ENCODE measurements around the gene JAZF1.
"Not testable (repeated sequence)": the region's sequence is repeated elsewhere in the genome, so short reads cannot be mapped to it uniquely, and the experiment has no call there.

The JAZF1 gene

GRCh38 chr7:27940341-27940740, 240.3 kb downstream of the JAZF1 start:
- no peak for DNase-seq (ENCODE audit: low read depth)

- no peak for DNase-seq (ENCODE audit: low read depth)
Measured at GRCh38 chr7:27939893-27940292, 240.7 kb downstream of the JAZF1 start.

GRCh38 chr7:27936768-27937102, 243.9 kb downstream of the JAZF1 start:
- no peak for DNase-seq (ENCODE audit: low read depth)

- DNase-seq (ENCODE audit: low read depth) = no peak
Measured at GRCh38 chr7:27936047-27936767, 244.4 kb downstream of the JAZF1 start.

- DNase-seq (ENCODE audit: low read depth) = peak; percentile 55
Measured at GRCh38 chr7:27933671-27934565, 246.7 kb downstream of the JAZF1 start.

DNA sequence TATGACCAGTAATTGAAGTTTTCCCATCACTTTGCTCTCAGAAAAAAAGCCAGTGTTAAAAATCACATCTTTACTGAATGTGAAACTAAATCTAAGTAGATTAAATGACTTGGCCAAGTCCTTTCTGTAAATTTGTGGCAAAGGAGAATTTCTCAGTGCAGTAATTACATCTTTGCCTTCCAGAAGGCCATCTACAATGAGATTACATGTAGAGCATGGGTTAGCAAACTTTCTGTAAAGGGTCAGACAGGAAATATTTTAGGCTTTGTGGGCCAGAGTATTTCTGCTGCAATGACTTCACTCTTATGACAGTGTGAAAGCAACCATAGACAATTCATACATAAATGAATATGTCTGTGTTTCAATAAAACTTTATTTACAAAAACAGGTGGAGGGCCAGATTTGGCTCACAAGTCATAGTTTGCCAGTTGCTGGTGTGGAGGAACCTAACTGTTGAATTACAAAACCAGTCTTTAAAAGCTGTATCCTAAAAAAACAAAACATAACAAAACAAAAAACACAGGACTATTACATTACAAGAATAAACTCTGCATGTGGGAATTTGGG, 249.6 kb downstream of the JAZF1 start:
- no peak for DNase-seq (ENCODE audit: low read depth)

GRCh38 chr7:27929127-27929526, 251.5 kb downstream of the JAZF1 start:
- no peak for DNase-seq (ENCODE audit: low read depth)

DNA sequence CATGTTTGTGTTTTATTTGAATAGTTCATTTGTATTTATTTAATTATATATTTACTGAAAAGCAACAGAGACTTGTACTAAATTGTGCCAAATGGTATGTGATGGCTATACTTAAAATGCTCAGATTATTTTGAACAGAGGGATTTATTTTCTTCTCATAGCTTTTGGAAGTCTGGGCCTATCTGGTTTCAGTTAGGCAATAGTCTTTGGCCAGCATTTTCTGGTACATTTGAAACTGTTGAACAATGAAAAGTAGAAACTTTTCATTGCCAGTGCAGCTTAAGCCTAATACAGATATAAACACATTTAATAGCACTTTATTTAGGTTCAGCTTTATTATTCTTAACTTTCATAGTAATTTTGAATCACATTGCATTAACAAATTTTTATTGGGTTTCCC, 252.6 kb downstream of the JAZF1 start:
- DNase-seq (ENCODE audit: low read depth) = no peak

- no peak for DNase-seq (ENCODE audit: low read depth)
Measured at GRCh38 chr7:27925573-27926201, 254.9 kb downstream of the JAZF1 start.

DNA sequence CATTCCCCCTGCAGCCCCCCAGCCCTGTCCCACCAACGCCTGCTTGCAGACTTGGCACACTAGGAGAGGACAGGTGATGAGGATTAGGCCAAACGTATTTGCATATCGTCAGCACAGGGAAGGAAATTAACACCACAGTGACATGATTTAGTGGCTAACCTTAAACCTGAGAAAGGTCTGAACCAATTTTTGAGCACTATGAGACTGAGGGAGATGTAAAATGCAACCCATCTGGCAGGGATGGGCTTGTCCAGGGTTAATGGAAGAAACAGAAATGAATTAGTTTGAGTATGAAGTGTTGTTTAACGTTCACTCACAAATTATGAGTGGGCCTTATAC, 257.0 kb downstream of the JAZF1 start:
- no peak for DNase-seq (ENCODE audit: low read depth)

DNA sequence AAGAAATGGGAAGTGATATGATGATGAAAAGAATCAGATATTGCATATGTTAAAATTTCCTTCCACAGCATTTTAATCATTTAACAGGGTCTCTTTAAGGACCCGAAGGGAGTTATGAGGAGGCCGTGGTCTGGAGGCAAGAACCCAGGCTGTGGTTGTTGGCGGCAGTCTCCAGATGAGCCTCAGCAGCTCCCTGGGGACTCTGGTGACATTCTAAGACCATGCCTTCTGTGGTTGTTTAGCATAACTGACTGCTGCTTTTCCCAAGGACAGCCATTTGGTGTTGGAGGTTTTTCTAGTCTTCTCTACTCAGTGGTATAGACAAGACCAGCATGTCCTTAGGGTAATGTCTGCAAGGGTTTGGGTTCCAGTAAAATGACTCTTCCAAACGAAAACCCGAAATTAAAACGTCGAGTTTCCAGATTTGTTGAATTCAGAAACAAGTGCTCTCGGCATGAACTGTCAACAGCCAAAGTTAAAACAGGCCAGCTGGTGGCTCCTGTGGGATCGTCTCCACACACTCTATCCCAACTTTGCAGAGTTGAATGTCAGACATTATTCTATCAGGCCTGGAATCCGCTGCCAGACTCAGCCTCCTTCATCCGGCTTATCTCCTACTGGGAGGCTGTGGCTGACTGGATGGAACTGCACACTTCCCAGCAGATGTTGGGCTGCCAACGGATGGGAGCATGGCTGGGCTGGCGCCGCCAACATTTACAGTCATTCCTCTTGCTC, 257.5 kb downstream of the JAZF1 start:
- no peak for DNase-seq (ENCODE audit: low read depth)

DNA sequence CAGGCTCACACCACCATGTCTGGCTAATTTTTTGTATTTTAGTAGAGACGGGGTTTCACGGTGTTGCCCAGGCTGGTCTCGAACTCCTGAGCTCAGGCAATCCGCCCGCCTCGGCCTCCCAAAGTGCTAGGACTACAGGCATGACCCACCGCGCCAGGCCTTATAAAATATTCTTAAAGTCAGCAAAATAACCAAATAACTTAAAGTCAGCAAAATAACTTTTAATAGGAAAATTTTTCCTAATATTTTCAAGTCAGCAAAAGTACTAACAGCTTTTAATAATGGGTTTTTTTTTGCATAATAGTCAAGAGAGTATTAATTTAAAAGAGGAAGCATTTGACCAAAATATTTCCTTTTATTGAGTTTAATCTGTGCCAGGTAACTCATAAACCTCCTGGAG, 258.2 kb downstream of the JAZF1 start:
- not testable (repeated sequence) for DNase-seq (ENCODE audit: low read depth)

DNA sequence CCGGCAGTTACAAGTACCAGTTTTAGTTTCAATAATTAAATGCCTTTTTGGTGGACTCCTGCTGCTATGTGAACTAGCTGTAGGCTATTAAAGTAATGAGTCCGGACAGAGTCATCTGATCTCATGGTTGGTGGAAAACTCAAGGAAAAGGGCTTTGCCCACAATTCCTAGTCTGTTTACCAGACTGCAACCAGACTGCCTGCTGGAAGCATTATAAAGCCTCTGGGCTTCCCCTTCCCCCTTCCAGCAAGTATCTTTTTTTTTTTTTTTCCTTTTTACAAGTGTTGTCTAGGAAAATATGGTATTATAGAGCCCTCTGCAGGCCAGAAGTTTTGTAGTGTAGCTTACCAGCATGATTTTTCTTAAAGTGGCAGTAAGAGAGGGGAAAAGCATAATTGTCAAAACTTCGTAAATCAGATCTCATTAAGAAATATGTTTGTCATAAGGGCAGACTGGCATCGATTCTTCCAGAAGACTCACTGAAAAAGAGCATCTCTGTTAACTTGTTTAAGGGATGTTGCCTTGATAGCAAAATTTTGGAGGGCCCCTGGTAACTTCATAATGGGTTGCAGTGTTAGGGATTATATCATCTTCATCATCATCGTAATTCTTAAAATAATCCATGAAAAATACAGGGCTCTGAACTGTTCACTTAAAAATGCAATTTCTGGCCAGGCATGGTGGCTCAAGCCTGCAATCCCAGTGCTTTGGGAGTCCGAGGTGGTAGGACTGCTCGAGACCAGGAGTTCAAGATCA, 259.3 kb downstream of the JAZF1 start:
- peak; percentile 64 for DNase-seq (ENCODE audit: low read depth)

DNA sequence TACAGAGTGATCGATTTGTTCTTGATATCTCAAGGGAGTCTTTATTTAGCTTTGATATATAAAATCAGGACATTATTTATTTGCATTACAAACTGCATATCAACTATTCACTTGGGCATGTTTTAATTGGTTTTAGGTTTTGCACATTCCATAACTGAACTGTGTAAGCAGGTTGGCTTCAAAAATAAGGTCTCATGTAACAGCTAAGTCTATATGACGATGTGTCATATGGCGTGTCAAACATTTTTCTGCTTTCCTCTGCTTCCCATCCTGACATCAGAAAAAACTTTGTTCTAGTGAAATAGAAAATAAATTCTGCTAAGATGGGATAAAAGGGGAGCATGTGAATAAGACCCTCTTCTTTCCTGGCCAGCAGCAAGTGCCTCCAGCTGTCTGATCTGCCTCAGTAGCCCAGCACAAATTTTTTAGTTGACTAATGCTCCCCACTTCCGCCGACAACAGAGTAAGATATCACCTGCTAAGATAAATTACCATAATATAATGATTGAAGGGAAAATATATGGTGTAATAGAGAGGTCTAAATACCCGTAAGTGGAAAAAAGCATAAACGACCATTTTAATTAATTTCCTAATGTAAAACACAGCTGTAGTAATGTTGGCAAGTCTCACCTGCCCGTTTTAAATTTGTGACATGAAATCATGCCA, 260.2 kb downstream of the JAZF1 start:
- DNase-seq (ENCODE audit: low read depth) = no peak

DNA sequence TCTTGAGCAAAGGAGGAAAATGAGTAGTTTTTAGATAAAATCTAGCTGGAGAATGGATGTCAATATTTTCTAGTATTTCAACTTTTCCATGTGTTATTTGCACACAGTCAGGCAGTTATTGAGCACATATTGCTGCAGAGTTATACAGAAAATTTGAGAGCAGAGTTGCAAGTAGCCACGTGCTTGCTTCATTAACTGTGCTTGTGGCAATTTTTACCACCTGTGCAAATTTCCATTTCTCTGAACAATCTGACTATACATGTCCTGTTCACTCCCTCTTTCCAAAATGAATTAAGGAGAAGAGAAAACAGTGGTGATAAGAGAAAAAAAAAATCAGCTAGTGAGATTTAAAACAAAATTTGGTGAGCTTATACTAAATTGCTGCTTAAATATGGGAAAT, 262.1 kb downstream of the JAZF1 start:
- no peak for DNase-seq (ENCODE audit: low read depth)

DNA sequence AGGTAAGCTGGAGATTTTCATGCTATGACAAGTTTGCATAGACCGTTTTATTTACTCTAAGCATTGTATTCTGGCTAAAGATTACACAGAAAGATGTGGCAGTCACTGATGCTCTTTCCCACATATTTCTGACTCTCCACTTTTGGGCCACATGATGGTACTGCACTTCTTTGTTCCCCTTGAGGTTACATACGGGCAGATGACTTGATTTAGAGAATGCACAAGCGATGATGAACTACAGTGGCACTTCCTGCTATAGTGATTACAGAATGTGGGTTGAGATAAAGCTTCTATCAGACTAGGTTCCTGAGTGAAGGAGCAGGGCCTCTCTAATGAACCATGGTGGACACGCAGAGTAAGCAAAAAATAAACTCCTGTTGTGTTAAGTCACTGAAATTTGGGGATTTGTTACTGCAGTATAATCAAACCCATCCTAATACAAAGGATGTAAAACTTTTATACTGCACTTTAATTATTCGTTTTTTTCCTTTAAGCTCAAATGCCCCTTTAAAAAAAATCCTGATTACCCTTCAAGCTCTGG, 262.8 kb downstream of the JAZF1 start:
- DNase-seq (ENCODE audit: low read depth) = no peak

GRCh38 chr7:27917119-27917518, 263.5 kb downstream of the JAZF1 start:
- DNase-seq (ENCODE audit: low read depth) = no peak

DNA sequence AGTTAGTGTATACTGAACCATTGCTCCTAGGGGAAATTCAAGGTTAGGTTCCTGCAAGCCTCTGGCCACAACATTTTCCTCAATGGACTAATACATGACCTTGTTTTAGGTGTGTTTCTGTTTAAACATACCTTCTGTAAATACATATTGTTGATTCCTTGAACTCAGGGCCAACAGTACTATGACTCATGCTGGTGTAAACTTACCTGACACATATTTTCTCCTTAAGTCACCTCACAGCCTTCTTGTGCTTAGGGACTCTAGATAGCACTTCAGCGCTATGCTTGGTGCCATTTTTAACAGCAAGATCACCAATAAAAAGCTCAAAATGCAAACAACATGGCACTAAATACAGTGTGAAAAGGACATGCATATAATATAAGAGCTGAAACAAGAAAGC, 264.2 kb downstream of the JAZF1 start:
- DNase-seq (ENCODE audit: low read depth) = no peak

- DNase-seq (ENCODE audit: low read depth) = no peak
Measured at GRCh38 chr7:27914409-27914808, 266.2 kb downstream of the JAZF1 start.

DNA sequence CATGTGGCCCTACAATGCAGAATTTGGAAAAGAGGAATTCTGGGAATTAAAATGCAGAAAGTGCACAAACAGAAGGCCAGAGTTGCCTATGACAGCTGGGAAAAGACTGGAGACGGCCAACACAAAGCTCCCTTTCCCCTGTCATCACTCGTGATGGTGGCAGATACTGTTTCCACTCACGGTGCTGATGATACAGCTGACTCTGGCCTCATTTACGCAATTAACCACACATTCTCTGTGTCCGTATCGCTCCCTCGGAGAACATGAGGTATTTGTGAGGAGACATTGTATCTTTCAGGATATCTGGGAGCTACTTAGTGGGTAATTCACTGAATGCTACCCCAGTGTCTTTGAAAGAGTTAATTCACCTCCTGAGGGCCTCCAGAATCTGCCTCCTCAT, 267.8 kb downstream of the JAZF1 start:
- DNase-seq (ENCODE audit: low read depth) = no peak

- DNase-seq (ENCODE audit: low read depth) = no peak
Measured at GRCh38 chr7:27911920-27912319, 268.7 kb downstream of the JAZF1 start.

All from GM04503 (cell line).